Heart left ventricle (tissue), 13 donors: ENCODE results near the gene RAB12.

Experiments used
- POLR2A ChIP-seq, 2 donors: fragments of 450-650 bp; IDR thresholded peaks; one replicate each; pipeline ENCODE4 v1.6.1; 2017; ENCODE audit warnings: antibody characterized with exemption in 2 of 2, mild to moderate bottlenecking in 2 of 2, moderate library complexity in 2 of 2
- TF ChIP-seq, protein P1 (sequence below), 12 donors: fragments of 200-600 bp; sonication (generic) in 4 of 12; IDR thresholded peaks; one replicate each; pipeline versions ENCODE4 v1.5.0 to v1.8.0; 2018 to 2022; ENCODE audit warnings: antibody characterized with exemption in 12 of 12, mild to moderate bottlenecking in 5 of 12
- donor health status: ischemic (EF 13 %, LVEDD 7.1; RV severe dilation, severe dysfunction).
- donor health status: DM: no; HTN: yes; CAD: no.
- donor health status: DM: no; HTN: no; CAD: no.
- donor health status: ischemic (EF 25% LVEDD 6.9; RV normal size, moderate dysfunction).
- donor health status: ischemic (EF 25% LVEDD 5.7; RV mildly dilated, moderate dysfunction).
- donor health status: ischemic (EF 35%, LVEDD 5.7; RV mildly dilated, moderate dysfunction).
- donor health status: nonischemic (EF 11% LVEDD 7.7; RV severe dilation, severe dysfunction).
- donor health status: DM: yes; HTN: yes; CAD: no.
- donor health status: PGD.
- donor health status: ischemic (EF 29% LVEDD 5.4; RV normal size, mild dysfunction).
- donor health status: nonischemic (EF 23%, LVEDD 6.1; RV moderate dilation, normal function).

DNA sequence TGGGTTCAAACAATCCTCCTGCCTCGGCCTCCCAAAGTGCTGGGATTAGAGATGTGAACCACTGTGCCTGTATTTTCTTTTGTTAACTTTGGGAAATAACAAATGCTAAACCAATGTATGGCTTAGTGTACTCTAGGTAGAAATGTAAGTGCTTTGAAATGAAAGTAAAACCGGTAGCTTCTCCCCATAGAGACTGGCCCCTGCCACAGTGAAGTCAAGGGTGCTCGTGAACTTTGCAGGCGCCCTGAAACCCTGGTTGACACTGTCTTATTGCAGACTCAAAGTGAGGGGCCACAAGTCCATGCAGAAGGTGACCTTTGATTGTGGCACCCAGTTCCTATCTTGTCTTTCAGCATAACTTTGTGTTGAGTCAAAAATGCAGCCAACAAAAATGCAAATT lies 72.0 kb downstream of the RAB12 start:
- TF ChIP-seq, protein P1, sequence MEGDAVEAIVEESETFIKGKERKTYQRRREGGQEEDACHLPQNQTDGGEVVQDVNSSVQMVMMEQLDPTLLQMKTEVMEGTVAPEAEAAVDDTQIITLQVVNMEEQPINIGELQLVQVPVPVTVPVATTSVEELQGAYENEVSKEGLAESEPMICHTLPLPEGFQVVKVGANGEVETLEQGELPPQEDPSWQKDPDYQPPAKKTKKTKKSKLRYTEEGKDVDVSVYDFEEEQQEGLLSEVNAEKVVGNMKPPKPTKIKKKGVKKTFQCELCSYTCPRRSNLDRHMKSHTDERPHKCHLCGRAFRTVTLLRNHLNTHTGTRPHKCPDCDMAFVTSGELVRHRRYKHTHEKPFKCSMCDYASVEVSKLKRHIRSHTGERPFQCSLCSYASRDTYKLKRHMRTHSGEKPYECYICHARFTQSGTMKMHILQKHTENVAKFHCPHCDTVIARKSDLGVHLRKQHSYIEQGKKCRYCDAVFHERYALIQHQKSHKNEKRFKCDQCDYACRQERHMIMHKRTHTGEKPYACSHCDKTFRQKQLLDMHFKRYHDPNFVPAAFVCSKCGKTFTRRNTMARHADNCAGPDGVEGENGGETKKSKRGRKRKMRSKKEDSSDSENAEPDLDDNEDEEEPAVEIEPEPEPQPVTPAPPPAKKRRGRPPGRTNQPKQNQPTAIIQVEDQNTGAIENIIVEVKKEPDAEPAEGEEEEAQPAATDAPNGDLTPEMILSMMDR (IDR thresholded peaks at IDR 0.05), result no peak
- TF ChIP-seq POLR2A (IDR thresholded peaks at IDR 0.05), result no peak
